Measurements from ENCODE around the gene MUC15. TPM values are rescaled to one million over a fixed set of nuclear protein-coding genes. Genes with fewer than 3 reads are reported as not detected.
"Not testable (repeated sequence)": the region's sequence is repeated elsewhere in the genome, so short reads cannot be mapped to it uniquely, and the experiment has no call there.

The MUC15 gene
- not detected for polyA plus RNA-seq (2012; ENCODE audit: insufficient read depth, insufficient read length)

GRCh38 chr11:26571861-26572654 is at the start of gene MUC15:
Gene MUC15, minus strand, starts transcription at chr11:26572263. Its CDS starts 5,169 bp downstream, at chr11:26567094.
- H3K4me3 ChIP-seq (ENCODE audit: low read length): no peak within 1 kb of the TSS
- no peak for DNase-seq (ENCODE audit: low read depth, low spot score)

- H3K4me3 ChIP-seq (ENCODE audit: low read length): no peak overlapping the region
- no peak for DNase-seq (ENCODE audit: low read depth, low spot score)
Observed at GRCh38 chr11:26621132-26621531, 49.1 kb upstream of the MUC15 start.

GRCh38 chr11:26620282-26621045 is 48.4 kb upstream of the MUC15 start:
- H3K4me3 ChIP-seq (ENCODE audit: low read length): no peak overlapping the region
- no peak for DNase-seq (ENCODE audit: low read depth, low spot score)

- no peak overlapping the region for H3K4me3 ChIP-seq (ENCODE audit: low read length)
- no peak for DNase-seq (ENCODE audit: low read depth, low spot score)
Observed at GRCh38 chr11:26618441-26618840, 46.4 kb upstream of the MUC15 start.

- H3K4me3 ChIP-seq (ENCODE audit: low read length): no peak overlapping the region
- DNase-seq (ENCODE audit: low read depth, low spot score): no peak
Observed at GRCh38 chr11:26613759-26614158, 41.7 kb upstream of the MUC15 start.

- H3K4me3 ChIP-seq (ENCODE audit: low read length): no peak overlapping the region
- no peak for DNase-seq (ENCODE audit: low read depth, low spot score)
Observed at GRCh38 chr11:26608507-26609146, 36.6 kb upstream of the MUC15 start.

GRCh38 chr11:26607725-26608506 is 35.9 kb upstream of the MUC15 start:
- no peak overlapping the region for H3K4me3 ChIP-seq (ENCODE audit: low read length)
- DNase-seq (ENCODE audit: low read depth, low spot score): no peak

GRCh38 chr11:26599876-26600434 is 27.9 kb upstream of the MUC15 start:
- H3K4me3 ChIP-seq (ENCODE audit: low read length): no peak overlapping the region
- no peak for DNase-seq (ENCODE audit: low read depth, low spot score)

- no peak overlapping the region for H3K4me3 ChIP-seq (ENCODE audit: low read length)
- DNase-seq (ENCODE audit: low read depth, low spot score): no peak
Observed at GRCh38 chr11:26599425-26599824, 27.4 kb upstream of the MUC15 start.

GRCh38 chr11:26597899-26598298 is 25.8 kb upstream of the MUC15 start:
- H3K4me3 ChIP-seq (ENCODE audit: low read length): no peak overlapping the region
- DNase-seq (ENCODE audit: low read depth, low spot score): no peak

- DNase-seq (ENCODE audit: low read depth, low spot score); H3K4me3 ChIP-seq (ENCODE audit: low read length): not testable (repeated sequence)
Observed at GRCh38 chr11:26597049-26597689, 25.1 kb upstream of the MUC15 start.

- DNase-seq (ENCODE audit: low read depth, low spot score); H3K4me3 ChIP-seq (ENCODE audit: low read length): not testable (repeated sequence)
Observed at GRCh38 chr11:26595207-26595865, 23.3 kb upstream of the MUC15 start.

GRCh38 chr11:26593691-26594090 is 21.6 kb upstream of the MUC15 start:
- no peak for DNase-seq (ENCODE audit: low read depth, low spot score)
- H3K4me3 ChIP-seq (ENCODE audit: low read length): no peak overlapping the region

- no peak for DNase-seq (ENCODE audit: low read depth, low spot score)
- H3K4me3 ChIP-seq (ENCODE audit: low read length): no peak overlapping the region
Observed at GRCh38 chr11:26587073-26587472, 15.0 kb upstream of the MUC15 start.

GRCh38 chr11:26584818-26585217 is 12.8 kb upstream of the MUC15 start:
- H3K4me3 ChIP-seq (ENCODE audit: low read length): no peak overlapping the region
- DNase-seq (ENCODE audit: low read depth, low spot score): no peak

GRCh38 chr11:26583550-26583949 is 11.5 kb upstream of the MUC15 start:
- DNase-seq (ENCODE audit: low read depth, low spot score): no peak
- no peak overlapping the region for H3K4me3 ChIP-seq (ENCODE audit: low read length)

- no peak for DNase-seq (ENCODE audit: low read depth, low spot score)
- H3K4me3 ChIP-seq (ENCODE audit: low read length): no peak overlapping the region
Observed at GRCh38 chr11:26580929-26581328, 8.9 kb upstream of the MUC15 start.

- H3K4me3 ChIP-seq (ENCODE audit: low read length): no peak overlapping the region
- DNase-seq (ENCODE audit: low read depth, low spot score): no peak
Observed at GRCh38 chr11:26579683-26580082, 7.6 kb upstream of the MUC15 start.

All from Jurkat, Clone E6-1 (cell line).